Naive thymus-derived CD8-positive, alpha-beta T cell (primary cell): Measurements from ENCODE around the gene PHYKPL. TPM values are rescaled to one million over a fixed set of nuclear protein-coding genes. Genes with fewer than 3 reads are reported as not detected.
"Not testable (repeated sequence)": the region's sequence is repeated elsewhere in the genome, so short reads cannot be mapped to it uniquely, and the experiment has no call there.

ENCODE experiments used
- ATAC-seq, 2 donors: fragments of 150-1000 bp; cut with Tn5 transposase in 1 of 2; sonication (Bioruptor Pico), chemical (Tn5 transposase) in 1 of 2; 1 replicate in 1 of 2; 2 replicates in 1 of 2; pipeline ENCODE4 v1.10.0; 2021; ENCODE audit warnings: mild to moderate bottlenecking in 2 of 2, moderate library complexity in 2 of 2
- POLR2A ChIA-PET: fragments of 350-600 bp; sonication (Branson Sonifier 250); formaldehyde crosslinking; loops from one replicate; lab custom pipeline; 2021; ENCODE audit warnings: antibody characterized with exemption; lab: Charles Lee
- DNase-seq, 10 donors: peaks; one replicate each; pipeline versions ENCODE4 v3.0.0 to v3.0.0-alpha.2; 2020 to 2022
- H3K27ac Mint-ChIP-seq, 10 donors: one replicate each; pipeline ENCODE4 v1.8.0; 2020 to 2022; ENCODE audit warnings: mild to moderate bottlenecking in 10 of 10, mixed read lengths in 10 of 10, moderate library complexity in 4 of 10, inconsistent platforms in 1 of 10
- H3K27me3 Mint-ChIP-seq, 5 donors: one replicate each; pipeline ENCODE4 v1.8.0; 2021 to 2022; ENCODE audit warnings: mixed read lengths in 5 of 5
- H3K36me3 Mint-ChIP-seq, 3 donors: one replicate each; pipeline ENCODE4 v1.8.0; 2020 to 2022; ENCODE audit warnings: mixed read lengths in 3 of 3, mild to moderate bottlenecking in 2 of 3, inconsistent platforms in 1 of 3
- H3K4me1 Mint-ChIP-seq, 4 donors: one replicate each; pipeline ENCODE4 v1.8.0; 2021 to 2022; ENCODE audit warnings: mixed read lengths in 4 of 4
- H3K4me3 Mint-ChIP-seq, 10 donors: one replicate each; pipeline ENCODE4 v1.8.0; 2020 to 2022; ENCODE audit warnings: mild to moderate bottlenecking in 10 of 10, mixed read lengths in 10 of 10, moderate library complexity in 6 of 10, inconsistent platforms in 1 of 10
- H3K9me3 Mint-ChIP-seq, 9 donors: one replicate each; pipeline ENCODE4 v1.8.0; 2020 to 2022; ENCODE audit warnings: mixed read lengths in 9 of 9, mild to moderate bottlenecking in 3 of 9, inconsistent platforms in 1 of 9, moderate library complexity in 1 of 9
- polyA plus RNA-seq, 3 donors: library from polyadenylated mRNA; unstranded; fragments of 300-500 nt; fragmentation: Illumina TruSeq; gene quantifications; one replicate each; pipeline ENCODE4 v1.2.3, GENCODE V29; 2021
- total RNA-seq, 8 experiments: library from RNA in 2 of 8; stranded (reverse) in 2 of 8; gene quantifications; one replicate each; pipeline ENCODE4 v1.2.3 and lab custom pipeline; 2021 to 2026

Gene PHYKPL
- total and polyA plus RNA-seq, 5 experiments from 2014 or later = 41.1 to 229 (median 51.8) TPM

DNA sequence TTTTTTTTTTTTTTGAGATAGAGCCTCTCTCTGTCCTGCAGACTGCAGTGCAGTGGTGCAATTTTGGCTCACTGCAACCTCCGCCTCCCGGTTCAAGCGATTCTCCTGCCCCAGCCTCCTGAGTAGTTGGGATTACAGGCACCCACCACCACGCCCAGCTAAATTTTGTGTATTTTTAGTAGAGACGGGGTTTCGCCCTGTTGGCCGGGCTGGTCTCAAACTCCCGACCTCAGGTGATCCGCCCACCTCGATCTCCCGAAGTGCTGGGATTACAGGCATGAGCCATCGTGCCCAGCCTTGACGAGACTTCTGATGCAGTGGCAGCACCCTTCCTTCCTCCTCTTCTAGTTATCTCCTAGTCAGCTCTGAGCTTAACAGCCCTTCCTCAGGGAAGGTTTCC lies 3.5 kb downstream of the PHYKPL start:
- H3K27me3 Mint-ChIP-seq, H3K9me3 Mint-ChIP-seq, DNase-seq, ATAC-seq, POLR2A ChIA-PET: not testable (repeated sequence)
- H3K27ac Mint-ChIP-seq = peak overlapping the region in 7 of 10 donors; percentile 4 to 84 (median 19)
- H3K4me1 Mint-ChIP-seq = peaks cover 39 to 78% (median 67%) of the 10 kb centered on the region in 4 donors
- H3K36me3 Mint-ChIP-seq = peaks cover 3 to 56% (median 28%) of the 10 kb centered on the region in 3 donors
- H3K4me3 Mint-ChIP-seq = peak overlapping the region in 5 of 10 donors; percentile 15 to 82 (median 76)

DNA sequence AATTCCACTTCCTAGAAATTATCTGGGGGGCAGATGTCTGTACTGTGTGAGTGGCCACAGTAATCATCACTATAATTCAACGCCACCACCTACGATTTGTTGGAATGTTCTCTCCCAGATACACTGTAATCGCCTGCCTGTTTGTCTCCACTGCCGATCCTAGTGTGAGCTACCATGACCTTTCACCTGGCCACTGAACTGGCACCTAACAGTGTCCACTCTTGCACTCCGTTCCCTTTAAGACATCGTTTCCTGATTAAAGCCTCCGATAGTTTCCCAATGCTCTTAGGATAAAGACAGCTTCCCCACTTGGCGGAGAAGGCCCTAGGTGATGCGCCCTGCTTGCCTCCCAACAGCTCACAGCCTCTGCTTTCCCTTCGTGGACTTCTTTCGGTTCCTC lies 4.0 kb downstream of the PHYKPL start:
- DNase-seq = no peak
- peaks cover 41 to 82% (median 67%) of the 10 kb centered on the region in 4 donors for H3K4me1 Mint-ChIP-seq
- H3K4me3 Mint-ChIP-seq = no peak overlapping the region
- H3K36me3 Mint-ChIP-seq = peaks cover 3 to 59% (median 28%) of the 10 kb centered on the region in 3 donors
- peak overlapping the region in 1 of 10 donors; percentile 52 for H3K27ac Mint-ChIP-seq
- no peaks in the 10 kb centered on the region for H3K9me3 Mint-ChIP-seq
- POLR2A ChIA-PET = interaction anchor here (0.8 kb wide), 1 partner anchor 24 kb away, joined by 4 read pairs; the partner anchor contains the start of gene HNRNPAB
- ATAC-seq = no peak
- H3K27me3 Mint-ChIP-seq = no peaks in the 10 kb centered on the region

DNA sequence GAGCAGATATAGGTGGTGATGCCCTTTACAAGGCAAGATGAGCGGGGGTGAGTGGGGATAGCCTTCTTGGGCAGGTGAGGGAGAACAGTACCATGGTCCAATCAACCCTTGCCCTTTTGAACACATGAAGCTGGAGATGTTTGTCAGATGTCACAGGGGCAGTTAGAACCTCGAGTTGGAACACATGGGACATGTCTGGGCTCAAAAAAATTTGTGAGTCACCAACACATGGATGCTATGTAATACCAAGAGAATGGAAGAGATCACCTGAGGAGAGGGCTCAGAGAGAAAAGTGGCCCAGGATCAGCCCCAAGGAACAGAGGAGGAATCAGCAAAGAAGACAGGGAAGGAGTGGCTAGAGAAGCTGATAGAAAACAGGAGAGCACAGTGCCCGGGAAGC lies 4.7 kb downstream of the PHYKPL start:
- peak overlapping the region in 7 of 10 donors; percentile 22 to 73 (median 63) for H3K27ac Mint-ChIP-seq
- POLR2A ChIA-PET = interaction anchor here (0.8 kb wide), 1 partner anchor 24 kb away, joined by 4 read pairs; the partner anchor contains the start of gene HNRNPAB
- H3K9me3 Mint-ChIP-seq = no peaks in the 10 kb centered on the region
- peaks cover 45 to 82% (median 67%) of the 10 kb centered on the region in 4 donors for H3K4me1 Mint-ChIP-seq
- H3K4me3 Mint-ChIP-seq = peak overlapping the region in 2 of 10 donors; percentile 3 to 39
- no peak for DNase-seq
- H3K36me3 Mint-ChIP-seq = peaks cover 3 to 64% (median 28%) of the 10 kb centered on the region in 3 donors
- ATAC-seq = no peak
- no peaks in the 10 kb centered on the region for H3K27me3 Mint-ChIP-seq

DNA sequence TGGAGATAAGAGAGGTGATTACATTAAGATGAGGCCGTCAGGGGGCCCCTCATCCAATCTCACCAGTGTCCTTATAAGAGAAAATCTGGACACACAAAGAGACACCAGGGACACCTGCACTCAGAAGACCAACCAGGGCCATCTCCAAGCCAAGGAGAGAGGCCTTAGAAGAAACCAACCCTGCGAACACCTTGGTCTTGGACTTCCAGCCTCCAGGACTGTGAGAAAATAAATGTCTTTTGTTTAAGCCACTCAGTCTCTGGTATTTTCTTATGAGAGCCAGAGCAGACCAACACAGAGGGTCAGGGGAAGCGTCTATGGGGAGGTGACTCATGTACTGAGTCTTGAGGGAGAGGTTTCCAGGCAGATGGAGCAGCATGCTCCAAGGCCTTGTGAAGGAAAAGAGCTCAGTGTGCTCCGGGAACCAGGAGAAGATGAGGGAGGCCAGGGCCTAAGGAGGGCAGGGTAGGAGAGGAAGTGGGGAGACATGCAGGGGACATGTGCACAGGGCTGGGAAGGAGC lies 5.4 kb downstream of the PHYKPL start:
- H3K27me3 Mint-ChIP-seq = no peaks in the 10 kb centered on the region
- DNase-seq (no peak), ATAC-seq (no peak)
- POLR2A ChIA-PET = interaction anchor here (1.7 kb wide), 1 partner anchor 17 kb away, joined by 4 read pairs; no protein-coding TSS in a partner anchor
- H3K4me3 Mint-ChIP-seq = peak overlapping the region in 4 of 10 donors; percentile 5 to 49 (median 28)
- no peaks in the 10 kb centered on the region for H3K9me3 Mint-ChIP-seq
- H3K27ac Mint-ChIP-seq = peak overlapping the region in 8 of 10 donors; percentile 41 to 87 (median 72)
- peaks cover 3 to 64% (median 28%) of the 10 kb centered on the region in 3 donors for H3K36me3 Mint-ChIP-seq
- H3K4me1 Mint-ChIP-seq = peaks cover 45 to 80% (median 66%) of the 10 kb centered on the region in 4 donors

DNA sequence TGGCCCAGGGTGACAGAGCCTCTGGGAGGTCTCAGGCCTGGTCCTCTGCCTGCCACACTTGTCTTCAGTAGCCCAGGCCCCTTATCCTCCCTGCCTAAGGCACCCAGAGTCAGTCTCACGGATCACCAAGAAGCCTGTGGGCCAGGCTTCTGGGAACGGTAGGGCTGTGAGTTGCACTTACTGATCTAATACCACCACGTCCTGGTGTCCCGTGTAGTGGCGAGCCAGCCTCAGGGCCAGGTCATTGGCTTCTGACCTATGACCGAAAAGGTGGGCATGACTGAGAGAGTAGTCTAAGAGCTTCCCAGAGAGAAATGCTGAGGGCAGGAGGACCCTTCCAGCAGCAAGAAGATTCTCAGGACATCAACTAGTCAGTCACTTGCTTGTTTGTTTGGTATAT lies 7.4 kb downstream of the PHYKPL start:
- no peaks in the 10 kb centered on the region for H3K9me3 Mint-ChIP-seq
- H3K36me3 Mint-ChIP-seq = peaks cover 3 to 71% (median 26%) of the 10 kb centered on the region in 3 donors
- peaks cover 47 to 78% (median 66%) of the 10 kb centered on the region in 4 donors for H3K4me1 Mint-ChIP-seq
- no peak for DNase-seq
- no peak overlapping the region for H3K4me3 Mint-ChIP-seq
- POLR2A ChIA-PET = interaction anchor here (0.7 kb wide), 1 partner anchor 9 kb away, joined by 3 read pairs; no protein-coding TSS in a partner anchor
- no peaks in the 10 kb centered on the region for H3K27me3 Mint-ChIP-seq
- no peak for ATAC-seq
- peak overlapping the region in 4 of 10 donors; percentile 33 to 74 (median 54) for H3K27ac Mint-ChIP-seq

DNA sequence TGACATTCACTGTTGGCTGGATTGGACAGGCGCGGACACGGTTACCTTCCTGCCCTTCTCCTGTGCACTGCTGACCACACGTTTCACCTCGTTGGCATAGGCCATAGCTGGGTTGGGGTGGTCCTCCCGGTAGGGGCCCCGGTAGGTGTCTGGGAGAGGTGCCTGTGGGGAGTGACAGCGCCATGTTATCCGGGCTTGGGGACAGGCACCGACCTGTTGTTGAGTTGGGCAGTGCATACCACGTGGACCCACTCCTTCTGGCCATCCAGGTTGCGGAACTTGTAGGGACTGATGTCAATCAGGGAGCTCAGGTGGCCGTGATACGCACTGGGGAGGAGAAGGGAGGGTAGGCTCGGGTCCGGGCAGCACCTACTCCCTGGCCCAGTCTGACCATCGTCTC lies 8.2 kb downstream of the PHYKPL start:
- ATAC-seq (no peak), DNase-seq (no peak)
- Mint-ChIP-seq H3K4me3 (no peak overlapping the region), H3K4me1 (peaks cover 43 to 71% (median 60%) of the 10 kb centered on the region in 4 donors), H3K27me3 (no peaks in the 10 kb centered on the region), H3K9me3 (no peaks in the 10 kb centered on the region), H3K36me3 (peaks cover 2 to 71% (median 25%) of the 10 kb centered on the region in 3 donors), H3K27ac (peak overlapping the region in 4 of 10 donors; percentile 13 to 74 (median 41))
- POLR2A ChIA-PET = interaction anchor here (0.7 to 1.6 kb wide), 2 partner anchors 8 to 20 kb away, joined by 3 to 5 read pairs; partner anchors contain the start of gene HNRNPAB

DNA sequence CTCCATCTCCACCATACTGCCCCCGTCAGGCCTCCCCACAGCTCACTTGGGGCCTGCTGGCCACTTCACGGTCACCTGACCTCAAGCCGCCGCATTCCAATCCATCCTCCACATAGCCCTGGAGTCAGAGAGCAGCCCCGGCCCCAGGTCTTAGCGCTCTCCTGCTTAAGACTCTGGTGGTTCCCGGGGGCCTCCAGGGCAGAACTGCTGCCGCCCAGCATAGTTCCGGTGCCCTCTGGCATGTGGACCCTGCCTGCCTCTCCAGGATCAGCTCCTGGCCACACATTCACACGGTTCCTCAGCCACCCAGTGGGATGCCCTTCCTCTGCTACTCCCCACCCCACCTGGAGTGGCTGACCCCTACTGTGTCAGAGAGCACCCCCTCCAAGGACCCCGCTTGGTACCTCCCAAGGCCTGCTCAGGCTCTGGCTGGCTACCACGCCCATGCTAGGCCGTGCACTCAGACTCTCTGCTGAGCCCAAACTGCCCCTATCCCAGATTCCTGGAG lies 8.7 kb downstream of the PHYKPL start:
- peak overlapping the region in 6 of 10 donors; percentile 17 to 65 (median 50) for H3K27ac Mint-ChIP-seq
- H3K4me1 Mint-ChIP-seq = peaks cover 41 to 65% (median 56%) of the 10 kb centered on the region in 4 donors
- no peaks in the 10 kb centered on the region for H3K9me3 Mint-ChIP-seq

DNA sequence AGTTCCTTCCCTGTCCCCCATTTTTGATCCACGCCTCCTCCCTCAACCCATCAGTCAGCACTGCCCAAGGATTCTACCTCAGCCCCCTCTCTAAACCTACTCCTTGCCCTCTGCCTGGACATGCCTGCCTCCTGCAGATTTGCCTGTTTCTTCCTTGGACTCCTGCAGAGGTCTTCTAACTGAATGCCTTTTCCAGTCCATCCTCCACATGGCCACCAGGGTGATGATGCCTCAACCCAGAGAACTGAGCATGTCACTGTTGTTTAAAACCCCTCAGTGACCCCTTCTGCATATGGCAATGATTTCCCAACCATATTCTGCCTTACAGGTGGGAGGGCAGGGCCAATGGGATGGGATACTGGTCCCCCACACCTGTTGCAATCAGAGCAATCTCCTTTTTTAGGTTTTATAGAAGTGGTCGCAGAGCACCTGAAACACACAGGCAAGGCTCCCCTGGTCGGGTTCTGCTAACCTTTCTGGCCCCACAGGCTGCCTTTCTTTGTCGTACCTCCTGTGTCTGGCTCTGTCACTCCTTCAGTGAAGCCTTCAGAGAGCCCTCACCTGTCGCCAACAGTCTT lies 9.3 kb downstream of the PHYKPL start:
- Mint-ChIP-seq H3K36me3 (peaks cover 0 to 72% (median 21%) of the 10 kb centered on the region in 3 donors), H3K9me3 (no peaks in the 10 kb centered on the region)

More for the DNA sequence above, 8.7 kb downstream of the PHYKPL start:
- DNase-seq = no peak
- no peak for ATAC-seq
- Mint-ChIP-seq H3K27me3 (no peaks in the 10 kb centered on the region), H3K36me3 (peaks cover 0 to 71% (median 22%) of the 10 kb centered on the region in 3 donors), H3K4me3 (no peak overlapping the region)
- POLR2A ChIA-PET = interaction anchor here (1.6 kb wide), 1 partner anchor 20 kb away, joined by 5 read pairs; the partner anchor contains the start of gene HNRNPAB

DNA sequence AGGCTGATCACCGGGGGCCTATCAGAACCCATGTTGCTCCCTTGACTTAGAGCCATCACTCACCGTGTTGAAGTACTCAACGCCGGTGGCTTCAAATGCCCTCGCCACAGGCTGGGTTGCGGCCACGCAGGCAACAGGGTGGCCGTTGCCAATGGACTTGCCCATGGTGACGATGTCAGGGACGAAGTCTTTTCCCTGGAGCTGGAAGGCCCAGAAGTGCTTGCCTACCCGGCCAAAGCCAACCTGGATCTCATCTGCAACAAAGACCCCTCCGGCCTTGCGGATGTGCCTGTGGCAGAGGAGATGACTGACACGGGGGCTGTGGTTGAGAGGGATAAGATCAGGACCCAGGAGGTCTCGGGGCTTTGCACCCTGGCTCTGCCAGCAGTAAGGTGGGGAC lies 10.3 kb downstream of the PHYKPL start:
- POLR2A ChIA-PET = no interaction called here
- Mint-ChIP-seq H3K27me3 (no peaks in the 10 kb centered on the region), H3K27ac (peak overlapping the region in 2 of 10 donors; percentile 22 to 96), H3K36me3 (peaks cover 0 to 68% (median 16%) of the 10 kb centered on the region in 3 donors), H3K9me3 (no peaks in the 10 kb centered on the region), H3K4me1 (peaks cover 30 to 50% (median 41%) of the 10 kb centered on the region in 4 donors), H3K4me3 (no peak overlapping the region)
- ATAC-seq (no peak), DNase-seq (no peak)

More for the DNA sequence above, 9.3 kb downstream of the PHYKPL start:
- Mint-ChIP-seq H3K27ac (peak overlapping the region in 9 of 10 donors; percentile 3 to 91 (median 51)), H3K27me3 (no peaks in the 10 kb centered on the region), H3K4me1 (peaks cover 38 to 60% (median 51%) of the 10 kb centered on the region in 4 donors), H3K4me3 (no peak overlapping the region)
- ATAC-seq = no peak
- DNase-seq = no peak
- POLR2A ChIA-PET = interaction anchor here (1.6 kb wide), 1 partner anchor 19 kb away, joined by 5 read pairs; the partner anchor contains the start of gene HNRNPAB

DNA sequence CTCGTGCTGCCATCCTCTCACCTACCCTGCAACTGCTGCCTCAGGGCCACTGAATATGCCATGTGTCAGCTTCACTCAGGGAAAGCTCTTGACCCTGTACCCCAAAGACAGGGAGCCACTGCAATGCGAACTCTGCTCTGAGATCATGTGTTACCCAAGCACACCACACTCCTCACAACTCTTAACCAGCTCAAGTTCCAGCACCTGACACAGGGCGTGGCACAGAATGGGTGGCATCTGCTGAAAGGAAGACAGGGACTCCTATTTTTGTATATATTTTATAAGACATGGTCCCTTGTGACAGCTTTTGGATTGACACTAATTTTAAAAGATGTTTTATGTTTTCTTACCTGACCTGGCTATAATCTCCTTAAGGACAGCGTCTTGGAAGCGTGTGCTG lies 10.7 kb downstream of the PHYKPL start:
- H3K4me3 Mint-ChIP-seq = peak overlapping the region in 1 of 10 donors; percentile 16
- DNase-seq (no peak), ATAC-seq (no peak)
- POLR2A ChIA-PET = no interaction called here
- peaks cover 28 to 45% (median 37%) of the 10 kb centered on the region in 4 donors for H3K4me1 Mint-ChIP-seq
- peak overlapping the region in 8 of 10 donors; percentile 28 to 96 (median 59) for H3K27ac Mint-ChIP-seq
- H3K36me3 Mint-ChIP-seq = peaks cover 0 to 68% (median 12%) of the 10 kb centered on the region in 3 donors
- no peaks in the 10 kb centered on the region for H3K27me3 Mint-ChIP-seq
- H3K9me3 Mint-ChIP-seq = no peaks in the 10 kb centered on the region

DNA sequence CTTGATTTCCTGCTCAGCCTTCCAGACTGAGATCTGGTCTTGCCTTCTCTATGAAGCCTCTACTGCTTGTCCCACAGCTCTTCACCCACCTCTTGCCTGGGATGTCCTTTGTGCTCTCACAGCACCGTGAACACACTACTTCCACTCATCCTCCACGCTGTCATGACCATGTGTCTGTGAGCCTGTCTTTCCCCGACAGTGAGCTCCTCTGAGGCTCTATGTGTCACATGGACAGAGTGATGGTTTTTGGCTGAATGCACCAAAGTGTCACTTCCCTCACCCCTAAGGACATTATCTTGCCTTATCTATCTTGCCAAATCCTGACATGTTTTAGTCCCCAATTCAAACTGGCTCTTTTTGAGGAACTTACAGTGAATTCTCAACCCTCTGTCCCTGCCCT lies 11.3 kb downstream of the PHYKPL start:
- ATAC-seq (peak; percentile 29 to 31), DNase-seq (no peak)
- H3K4me3 Mint-ChIP-seq = no peak overlapping the region
- no peaks in the 10 kb centered on the region for H3K9me3 Mint-ChIP-seq
- peak overlapping the region; percentile 20 to 96 (median 62) for H3K27ac Mint-ChIP-seq
- H3K4me1 Mint-ChIP-seq = peaks cover 25 to 44% (median 37%) of the 10 kb centered on the region in 4 donors
- peaks cover 3 to 69% (median 10%) of the 10 kb centered on the region in 3 donors for H3K36me3 Mint-ChIP-seq
- POLR2A ChIA-PET = no interaction called here
- H3K27me3 Mint-ChIP-seq = no peaks in the 10 kb centered on the region

DNA sequence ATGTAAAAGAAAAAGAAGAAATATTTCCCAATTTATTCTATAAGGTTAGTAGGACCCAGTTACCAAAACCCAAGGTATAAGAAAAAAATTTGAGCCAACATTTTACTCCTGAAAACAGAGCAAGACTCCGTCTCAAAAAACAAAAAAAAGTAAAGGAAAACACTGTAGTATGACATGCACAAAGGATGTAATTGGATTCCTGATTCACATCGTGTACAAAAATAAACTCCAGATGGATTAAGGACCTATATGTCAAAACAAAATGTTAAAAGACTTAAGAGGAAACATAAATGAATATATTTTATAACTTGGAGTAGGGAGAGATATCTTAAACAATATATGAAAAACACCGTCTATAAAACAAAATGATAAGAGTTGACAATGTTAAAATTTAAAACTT lies 13.8 kb downstream of the PHYKPL start:
- Mint-ChIP-seq H3K27ac (peak overlapping the region in 2 of 10 donors; percentile 16 to 59), H3K4me3 (no peak overlapping the region), H3K9me3 (no peaks in the 10 kb centered on the region), H3K36me3 (peaks cover 5 to 82% (median 9%) of the 10 kb centered on the region in 3 donors), H3K27me3 (no peaks in the 10 kb centered on the region), H3K4me1 (peaks cover 26 to 46% (median 40%) of the 10 kb centered on the region in 4 donors)
- no peak for ATAC-seq
- no peak for DNase-seq
- POLR2A ChIA-PET = no interaction called here
